Stimulated activated memory B cell treated with anti-CD40 and anti-IgM and Interleukin-4, amounts not matched to agents 10 μg/mL and 1 μg/mL and 100 μg/mL, for 72 hours (primary cell): ENCODE measurements around the gene CMTM4.
"Not testable (repeated sequence)": the region's sequence is repeated elsewhere in the genome, so short reads cannot be mapped to it uniquely, and the experiment has no call there.

Experiments used
- ATAC-seq: fragments of 150-1000 bp; cut with Tn5 transposase; 2 replicates; pipeline ENCODE4 v1.10.0; 2021
- H3K27ac Mint-ChIP-seq: one replicate; pipeline ENCODE4 v1.8.0; 2022; ENCODE audit warnings: mild to moderate bottlenecking, mixed read lengths
- H3K27me3 Mint-ChIP-seq: one replicate; pipeline ENCODE4 v1.8.0; 2022; ENCODE audit warnings: mixed read lengths
- H3K36me3 Mint-ChIP-seq: one replicate; pipeline ENCODE4 v1.8.0; 2022; ENCODE audit warnings: mixed read lengths
- H3K4me1 Mint-ChIP-seq: one replicate; pipeline ENCODE4 v1.8.0; 2022; ENCODE audit warnings: mixed read lengths
- H3K4me3 Mint-ChIP-seq: one replicate; pipeline ENCODE4 v1.8.0; 2022; ENCODE audit warnings: mild to moderate bottlenecking, moderate library complexity, mixed read lengths
- H3K9me3 Mint-ChIP-seq: one replicate; pipeline ENCODE4 v1.8.0; 2022; ENCODE audit warnings: mixed read lengths

Gene CMTM4

GRCh38 chr16:66608241-66609138 is 88.1 kb downstream of the CMTM4 start:
- H3K4me3 Mint-ChIP-seq: no peak overlapping the region
- peaks cover 31% of the 10 kb centered on the region for H3K4me1 Mint-ChIP-seq
- no peaks in the 10 kb centered on the region for H3K36me3 Mint-ChIP-seq
- ATAC-seq: peak; percentile 42
- no peaks in the 10 kb centered on the region for H3K9me3 Mint-ChIP-seq
- H3K27ac Mint-ChIP-seq: no peak overlapping the region
- peaks cover 60% of the 10 kb centered on the region for H3K27me3 Mint-ChIP-seq

- H3K4me3 Mint-ChIP-seq: peak overlapping the region; percentile 30
- H3K9me3 Mint-ChIP-seq: peaks cover 2% of the 10 kb centered on the region
- peak; percentile 82 for ATAC-seq
- no peak overlapping the region for H3K27ac Mint-ChIP-seq
- peaks cover 38% of the 10 kb centered on the region for H3K4me1 Mint-ChIP-seq
- peaks cover 76% of the 10 kb centered on the region for H3K27me3 Mint-ChIP-seq
- H3K36me3 Mint-ChIP-seq: peaks cover under 1% of the 10 kb centered on the region
Measured at GRCh38 chr16:66605979-66606751, 90.4 kb downstream of the CMTM4 start.

- Mint-ChIP-seq H3K4me1 (peaks cover 38% of the 10 kb centered on the region), H3K4me3 (peak overlapping the region; percentile 27), H3K36me3 (peaks cover 9% of the 10 kb centered on the region), H3K27me3 (peaks cover 76% of the 10 kb centered on the region), H3K9me3 (peaks cover 9% of the 10 kb centered on the region), H3K27ac (no peak overlapping the region)
- ATAC-seq: peak; percentile 13
Measured at GRCh38 chr16:66605177-66605978, 91.2 kb downstream of the CMTM4 start.

GRCh38 chr16:66604376-66605176 is 92.0 kb downstream of the CMTM4 start, which contains the start of gene CMTM3:
CMTM3 (plus strand) TSS chr16:66604704; CDS start chr16:66604806, 102 bp downstream.
- peaks cover 9% of the 10 kb centered on the region for H3K36me3 Mint-ChIP-seq

GRCh38 chr16:66603537-66604375 is 92.8 kb downstream of the CMTM4 start:
- Mint-ChIP-seq H3K4me1 (peaks cover 38% of the 10 kb centered on the region), H3K4me3 (peak overlapping the region; percentile 85), H3K27me3 (peaks cover 76% of the 10 kb centered on the region), H3K27ac (peak overlapping the region; percentile 38), H3K36me3 (peaks cover 9% of the 10 kb centered on the region), H3K9me3 (peaks cover 9% of the 10 kb centered on the region)
- peak; percentile 55 for ATAC-seq

More at GRCh38 chr16:66604376-66605176, 92.0 kb downstream of the CMTM4 start, which contains the start of gene CMTM3:
- Mint-ChIP-seq H3K27me3 (peaks cover 76% of the 10 kb centered on the region), H3K4me1 (peaks cover 38% of the 10 kb centered on the region), H3K27ac (peak within 1 kb of the TSS; percentile 38), H3K9me3 (peaks cover 9% of the 10 kb centered on the region), H3K4me3 (peak within 1 kb of the TSS; percentile 85)
- ATAC-seq: peak; percentile 66

- ATAC-seq: no peak
- peaks cover 9% of the 10 kb centered on the region for H3K36me3 Mint-ChIP-seq
- no peak overlapping the region for H3K27ac Mint-ChIP-seq
- peaks cover 57% of the 10 kb centered on the region for H3K27me3 Mint-ChIP-seq
- H3K4me1 Mint-ChIP-seq: peaks cover 32% of the 10 kb centered on the region
- H3K4me3 Mint-ChIP-seq: no peak overlapping the region
- peaks cover 9% of the 10 kb centered on the region for H3K9me3 Mint-ChIP-seq
Measured at GRCh38 chr16:66601471-66601870, 95.1 kb downstream of the CMTM4 start.

- Mint-ChIP-seq H3K27ac (no peak overlapping the region), H3K36me3 (peaks cover 9% of the 10 kb centered on the region), H3K9me3 (peaks cover 9% of the 10 kb centered on the region), H3K4me3 (no peak overlapping the region), H3K4me1 (peaks cover 24% of the 10 kb centered on the region), H3K27me3 (peaks cover 54% of the 10 kb centered on the region)
- no peak for ATAC-seq
Measured at GRCh38 chr16:66600477-66600876, 96.1 kb downstream of the CMTM4 start.

GRCh38 chr16:66599726-66600125 is 96.8 kb downstream of the CMTM4 start:
- Mint-ChIP-seq H3K36me3 (peaks cover 9% of the 10 kb centered on the region), H3K9me3 (peaks cover 9% of the 10 kb centered on the region), H3K27me3 (peaks cover 60% of the 10 kb centered on the region), H3K4me1 (peaks cover 31% of the 10 kb centered on the region), H3K4me3 (no peak overlapping the region), H3K27ac (no peak overlapping the region)
- no peak for ATAC-seq

- H3K27me3 Mint-ChIP-seq: peaks cover 46% of the 10 kb centered on the region
- ATAC-seq: no peak
- H3K36me3 Mint-ChIP-seq: peaks cover 9% of the 10 kb centered on the region
- H3K27ac Mint-ChIP-seq: no peak overlapping the region
- peaks cover 23% of the 10 kb centered on the region for H3K4me1 Mint-ChIP-seq
- peaks cover 11% of the 10 kb centered on the region for H3K9me3 Mint-ChIP-seq
- no peak overlapping the region for H3K4me3 Mint-ChIP-seq
Measured at GRCh38 chr16:66598111-66598510, 98.4 kb downstream of the CMTM4 start.

- Mint-ChIP-seq H3K4me1 (peaks cover 18% of the 10 kb centered on the region), H3K9me3 (peaks cover 11% of the 10 kb centered on the region), H3K4me3 (no peak overlapping the region), H3K27me3 (peaks cover 39% of the 10 kb centered on the region), H3K27ac (no peak overlapping the region), H3K36me3 (peaks cover 9% of the 10 kb centered on the region)
- ATAC-seq: peak; percentile 69
Measured at GRCh38 chr16:66596986-66597848, 99.3 kb downstream of the CMTM4 start.

- not testable (repeated sequence) for H3K27ac Mint-ChIP-seq
Measured at GRCh38 chr16:66596559-66596958, 100.0 kb downstream of the CMTM4 start.

GRCh38 chr16:66594739-66595138 is 101.8 kb downstream of the CMTM4 start:
- peaks cover 2% of the 10 kb centered on the region for H3K9me3 Mint-ChIP-seq
- H3K36me3 Mint-ChIP-seq: no peaks in the 10 kb centered on the region
- no peak overlapping the region for H3K4me3 Mint-ChIP-seq
- peaks cover 33% of the 10 kb centered on the region for H3K27me3 Mint-ChIP-seq
- peak; percentile 75 for ATAC-seq
- H3K27ac Mint-ChIP-seq: no peak overlapping the region
- H3K4me1 Mint-ChIP-seq: peaks cover 29% of the 10 kb centered on the region

More at GRCh38 chr16:66596559-66596958, 100.0 kb downstream of the CMTM4 start:
- H3K9me3 Mint-ChIP-seq, H3K4me3 Mint-ChIP-seq, H3K36me3 Mint-ChIP-seq, ATAC-seq: not testable (repeated sequence)
- Mint-ChIP-seq H3K4me1 (peaks cover 18% of the 10 kb centered on the region), H3K27me3 (peaks cover 39% of the 10 kb centered on the region)

- peaks cover 2% of the 10 kb centered on the region for H3K9me3 Mint-ChIP-seq
- no peak for ATAC-seq
- H3K36me3 Mint-ChIP-seq: no peaks in the 10 kb centered on the region
- H3K27me3 Mint-ChIP-seq: peaks cover 28% of the 10 kb centered on the region
- H3K4me1 Mint-ChIP-seq: peaks cover 35% of the 10 kb centered on the region
- no peak overlapping the region for H3K27ac Mint-ChIP-seq
- H3K4me3 Mint-ChIP-seq: no peak overlapping the region
Measured at GRCh38 chr16:66592814-66593213, 103.7 kb downstream of the CMTM4 start.
